NCI-H748 (cell line): ENCODE data around the gene ARL5C.
A peak's percentile ranks its signal among the peaks of the same experiment; 100 is the strongest.

Experiments
- DNase-seq: peaks from one replicate; lab custom pipeline; 2025; ENCODE audit not compliant: unreplicated experiment; lab: John Stamatoyannopoulos, UW

Gene ARL5C, protein sequence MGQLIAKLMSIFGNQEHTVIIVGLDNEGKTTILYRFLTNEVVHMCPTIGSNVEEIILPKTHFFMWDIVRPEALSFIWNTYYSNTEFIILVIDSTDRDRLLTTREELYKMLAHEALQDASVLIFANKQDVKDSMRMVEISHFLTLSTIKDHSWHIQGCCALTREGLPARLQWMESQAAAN

DNA sequence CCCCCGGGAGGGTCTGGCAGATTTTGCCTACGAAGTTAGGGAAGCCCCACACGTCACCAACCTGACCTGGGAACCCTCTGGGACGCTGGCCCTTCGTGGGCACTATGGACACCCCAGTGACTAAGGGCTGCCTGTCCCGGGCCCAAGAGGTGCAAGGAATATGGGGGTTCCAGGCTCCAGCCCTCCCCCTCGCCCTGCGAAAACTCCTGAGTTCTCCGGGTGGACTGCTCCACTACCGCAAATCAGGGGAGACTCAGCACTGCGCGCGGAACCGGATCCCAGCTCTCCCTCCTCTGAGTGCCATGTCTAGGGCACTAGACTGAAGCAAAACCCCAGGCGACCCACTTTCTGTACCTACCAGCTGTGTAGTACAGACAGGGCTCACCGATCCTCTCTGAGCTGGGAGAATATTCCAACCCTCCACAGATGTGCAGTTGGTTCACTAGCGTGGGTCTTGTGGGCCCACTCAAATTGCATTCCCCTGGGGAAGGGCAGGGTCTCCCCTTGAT, at the start of gene ARL5C:
Gene ARL5C, minus strand, starts transcription at position 321 of the 509 bp plus-strand sequence. CDS start 401 bp downstream, outside the sequence.
- DNase-seq: no peak

- DNase-seq: no peak
These were observed 47.9 kb upstream of the ARL5C start for GRCh38 chr17:39213852-39214251.

GRCh38 chr17:39212841-39213480, 47.0 kb upstream of the ARL5C start:
- no peak for DNase-seq

GRCh38 chr17:39212195-39212810, 46.3 kb upstream of the ARL5C start:
- DNase-seq: no peak

DNA sequence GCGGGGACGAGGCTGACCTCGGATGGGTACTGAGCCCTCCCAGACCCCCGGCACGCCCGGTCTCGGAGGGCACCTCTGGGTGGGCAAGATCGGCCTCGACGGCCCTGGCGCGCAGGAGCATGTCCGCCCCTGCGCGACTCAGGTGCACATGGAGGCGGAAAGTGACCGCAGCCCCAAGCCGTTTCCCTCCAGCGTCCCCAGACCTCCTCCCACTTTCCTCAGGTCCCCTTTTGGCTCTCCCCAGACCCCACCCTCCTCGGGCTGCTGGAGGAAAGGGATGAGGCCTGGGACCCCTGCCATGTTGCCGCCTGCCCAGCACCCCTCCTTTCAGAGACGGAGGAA, 44.1 kb upstream of the ARL5C start:
- no peak for DNase-seq

DNA sequence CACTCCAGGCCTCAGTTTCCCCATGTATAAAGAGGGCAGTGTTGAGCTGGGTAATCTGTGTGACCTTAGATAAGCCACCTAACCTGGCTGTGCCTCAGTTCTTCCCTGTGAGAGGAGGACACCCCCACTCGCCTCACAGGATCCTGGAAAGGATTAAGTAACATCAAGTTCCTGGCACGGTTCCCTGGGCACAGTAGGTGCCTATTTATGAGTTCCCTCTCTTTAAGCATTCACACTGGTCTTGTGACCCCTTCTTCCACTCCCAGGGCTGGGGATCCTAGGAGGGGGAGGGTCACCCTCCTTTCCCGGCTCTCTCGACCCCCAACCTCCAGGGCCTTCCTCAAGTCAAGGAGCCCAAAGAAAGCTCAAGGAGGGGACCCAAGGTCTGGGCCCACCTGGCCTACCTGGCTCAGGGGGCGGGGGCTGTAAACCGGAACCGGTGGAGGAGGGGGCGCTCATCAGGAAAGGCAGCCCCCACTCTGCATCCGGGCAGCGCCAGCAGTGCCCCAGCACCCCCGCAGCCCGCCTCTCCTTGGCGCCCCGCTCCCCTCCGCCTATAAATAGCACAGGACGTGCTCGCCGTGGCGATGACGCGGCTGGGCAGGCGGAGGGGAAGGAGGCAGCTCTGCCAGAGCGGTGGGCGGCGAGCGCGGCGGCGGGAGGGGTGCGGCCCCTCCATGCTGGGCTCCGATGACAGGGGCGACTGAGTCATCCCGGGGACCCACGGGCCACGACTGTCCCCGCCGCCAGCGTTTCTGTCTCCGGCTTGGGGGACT, 43.5 kb upstream of the ARL5C start:
- no peak for DNase-seq

DNA sequence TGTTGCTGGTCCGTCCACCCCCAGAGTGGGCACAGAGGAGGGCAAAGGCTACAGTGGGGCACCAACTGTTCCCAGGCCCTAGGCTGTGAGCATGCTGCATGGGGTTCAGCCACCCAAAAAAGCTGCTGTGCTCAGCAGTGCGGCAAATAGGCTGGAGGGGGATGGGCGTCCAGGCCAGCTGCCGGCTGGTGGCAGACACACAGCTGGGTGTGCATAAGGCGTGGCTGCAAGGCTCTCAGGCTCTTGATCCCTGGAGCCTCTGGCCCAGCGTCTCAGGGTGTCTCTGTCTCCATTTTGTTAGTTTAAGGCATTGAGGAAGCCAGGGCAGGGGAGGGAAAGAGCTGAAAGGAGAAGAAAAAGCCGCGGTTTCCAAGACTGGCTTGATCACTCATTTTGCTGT, 42.9 kb upstream of the ARL5C start:
- peak; percentile 43 for DNase-seq

GRCh38 chr17:39208136-39208535, 42.2 kb upstream of the ARL5C start:
- DNase-seq: no peak

- DNase-seq: no peak
These were observed 39.2 kb upstream of the ARL5C start for GRCh38 chr17:39205112-39205526.

GRCh38 chr17:39204245-39204644, 38.3 kb upstream of the ARL5C start:
- DNase-seq: no peak

DNA sequence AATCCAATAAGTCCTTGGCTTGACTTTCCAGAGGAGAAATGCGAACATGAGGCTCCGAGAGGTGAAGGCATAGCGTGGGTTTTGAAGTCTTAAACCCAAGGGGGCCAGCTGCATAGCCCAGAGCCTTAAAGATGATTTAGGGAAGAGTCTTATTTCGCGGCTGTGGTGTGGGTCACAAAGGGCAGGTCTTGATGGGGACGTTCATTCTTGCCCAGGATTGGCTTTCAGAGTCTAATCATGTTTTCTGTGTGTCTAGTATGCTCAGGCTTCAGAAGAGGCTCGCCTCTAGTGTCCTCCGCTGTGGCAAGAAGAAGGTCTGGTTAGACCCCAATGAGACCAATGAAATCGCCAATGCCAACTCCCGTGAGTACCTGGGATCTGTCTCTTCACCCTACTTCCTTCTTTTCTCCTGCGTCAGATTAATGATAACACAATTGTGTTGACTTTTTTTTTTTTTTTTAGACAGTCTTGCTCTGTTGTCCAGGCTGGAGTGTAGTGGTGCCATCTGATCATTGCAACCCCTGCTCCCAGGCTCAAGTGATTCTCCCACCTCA, 35.1 kb upstream of the ARL5C start:
- no peak for DNase-seq

- peak; percentile 85 for DNase-seq
These were observed 34.3 kb upstream of the ARL5C start, which contains the start of gene RPL19 for GRCh38 chr17:39200070-39200879. Gene RPL19 (plus strand): TSS chr17:39200283. CDS start chr17:39200345, 62 bp downstream.

DNA sequence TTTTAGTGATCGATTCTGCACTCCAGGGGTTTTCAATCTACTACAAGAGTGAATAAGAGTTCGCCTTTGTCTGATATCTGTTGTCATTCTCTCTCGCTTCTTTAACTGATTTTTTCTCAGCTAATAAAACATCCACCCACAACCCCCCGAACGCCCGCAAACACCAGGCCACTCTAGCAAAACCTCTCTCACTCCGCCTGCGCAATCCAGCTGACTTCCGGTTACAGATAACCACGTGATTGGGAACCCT, 33.8 kb upstream of the ARL5C start:
- peak; percentile 96 for DNase-seq

- DNase-seq: peak; percentile 31
These were observed 32.2 kb upstream of the ARL5C start for GRCh38 chr17:39198186-39198566.

GRCh38 chr17:39197380-39198185, 31.6 kb upstream of the ARL5C start, which contains the start of gene CACNB1:
Gene CACNB1 (minus strand): TSS chr17:39197669. CDS start chr17:39197495, 174 bp downstream.
- DNase-seq: peak; percentile 89

DNA sequence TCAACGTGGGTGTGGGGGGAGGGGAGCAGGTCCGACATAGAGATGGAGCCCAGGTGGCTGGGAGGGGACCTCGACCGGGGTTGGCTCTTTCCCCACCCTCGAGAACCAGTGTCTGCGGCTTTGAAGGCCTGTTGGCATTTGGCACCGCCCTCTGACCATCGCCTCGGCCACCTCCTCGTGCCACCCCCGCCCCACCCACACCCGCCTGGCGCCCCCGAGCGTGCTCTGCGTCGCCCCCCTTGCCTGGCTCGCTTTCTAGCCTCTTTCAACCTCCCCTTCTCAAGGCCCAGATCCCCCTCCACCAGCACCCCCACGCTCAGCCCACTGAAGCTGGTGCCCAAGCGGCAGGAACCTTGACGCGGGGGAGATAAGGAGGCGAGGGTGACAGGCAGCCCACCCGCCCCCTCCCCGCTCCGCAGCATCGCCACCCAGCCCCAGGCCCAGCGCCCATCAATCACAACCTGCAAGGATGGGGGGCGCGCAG, 30.9 kb upstream of the ARL5C start:
- peak; percentile 72 for DNase-seq

- peak; percentile 41 for DNase-seq
These were observed 30.4 kb upstream of the ARL5C start for GRCh38 chr17:39196241-39196807.

DNA sequence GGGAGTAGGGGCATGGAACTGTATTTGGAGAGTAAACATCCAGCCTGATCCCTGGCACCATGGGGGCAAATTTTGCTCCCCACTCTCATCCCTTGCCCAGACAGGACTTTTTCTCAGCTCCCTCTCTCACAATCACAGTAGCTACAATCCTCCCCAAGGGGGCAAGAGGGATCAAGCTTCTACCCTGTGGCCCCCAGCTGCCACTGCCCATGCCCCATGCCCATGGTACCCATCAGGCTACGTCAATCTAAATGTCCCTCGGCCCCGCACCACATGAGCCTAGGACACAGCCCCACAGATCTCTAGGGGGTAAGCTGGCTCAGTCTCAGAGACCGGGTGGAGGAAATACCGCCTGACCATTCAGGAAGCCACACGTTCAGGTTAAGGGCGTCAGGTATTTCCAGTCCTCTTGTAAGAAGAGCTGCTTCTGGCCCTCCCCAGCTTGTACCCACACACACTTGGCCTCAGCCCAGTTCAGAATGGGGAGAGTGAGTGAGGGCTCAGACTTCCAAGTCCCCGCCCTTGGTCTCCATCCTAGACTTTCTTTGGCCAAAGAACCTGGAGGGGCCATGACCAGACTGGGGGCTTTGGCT, 29.7 kb upstream of the ARL5C start:
- no peak for DNase-seq

GRCh38 chr17:39194985-39195524, 29.1 kb upstream of the ARL5C start:
- no peak for DNase-seq
